AG08395 (cell line): ENCODE data around the gene ALOX12B.
"Not testable (repeated sequence)": the region's sequence is repeated elsewhere in the genome, so short reads cannot be mapped to it uniquely, and the experiment has no call there.

Experiments used
- DNase-seq: peaks from one replicate; pipeline ENCODE4 v3.0.0; 2012; ENCODE audit warnings: mixed read lengths, low spot score

Gene ALOX12B

GRCh38 chr17:8118769-8119580, 31.5 kb upstream of the ALOX12B start:
- DNase-seq, result peak; percentile 85

- DNase-seq, result peak; percentile 68
Observed at GRCh38 chr17:8117980-8118768, 30.7 kb upstream of the ALOX12B start, which contains the start of gene ALOXE3. TSS of gene ALOXE3 (minus strand) at chr17:8118514. CDS start at chr17:8117990, 524 bp downstream.

GRCh38 chr17:8117367-8117979, 30.0 kb upstream of the ALOX12B start:
- DNase-seq, result no peak

GRCh38 chr17:8116776-8117175, 29.3 kb upstream of the ALOX12B start:
- DNase-seq, result no peak

- no peak for DNase-seq
Observed at GRCh38 chr17:8110907-8111306, 23.4 kb upstream of the ALOX12B start.

GRCh38 chr17:8110456-8110804, 22.9 kb upstream of the ALOX12B start:
- DNase-seq, result no peak

- DNase-seq, result peak; percentile 42
Observed at GRCh38 chr17:8109661-8110455, 22.3 kb upstream of the ALOX12B start.

- DNase-seq, result no peak
Observed at GRCh38 chr17:8108972-8109660, 21.6 kb upstream of the ALOX12B start.

- DNase-seq, result not testable (repeated sequence)
Observed at GRCh38 chr17:8106980-8107379, 19.5 kb upstream of the ALOX12B start.

GRCh38 chr17:8105957-8106398, 18.5 kb upstream of the ALOX12B start:
- DNase-seq, result no peak

- DNase-seq, result no peak
Observed at GRCh38 chr17:8104911-8105310, 17.4 kb upstream of the ALOX12B start.

- no peak for DNase-seq
Observed at GRCh38 chr17:8103549-8103948, 16.0 kb upstream of the ALOX12B start.

GRCh38 chr17:8101721-8102120, 14.2 kb upstream of the ALOX12B start:
- DNase-seq, result no peak

GRCh38 chr17:8100763-8101162, 13.2 kb upstream of the ALOX12B start:
- no peak for DNase-seq

GRCh38 chr17:8100111-8100510, 12.6 kb upstream of the ALOX12B start:
- DNase-seq, result no peak

- no peak for DNase-seq
Observed at GRCh38 chr17:8096541-8096940, 9.0 kb upstream of the ALOX12B start.

- DNase-seq, result no peak
Observed at GRCh38 chr17:8095361-8095760, 7.8 kb upstream of the ALOX12B start.

GRCh38 chr17:8091033-8091687, 3.6 kb upstream of the ALOX12B start:
- DNase-seq, result no peak

GRCh38 chr17:8089728-8090127, 2.2 kb upstream of the ALOX12B start:
- DNase-seq, result no peak

GRCh38 chr17:8087952-8088230, 375 bp upstream of the ALOX12B start:
- no peak for DNase-seq

- DNase-seq, result no peak
Observed at GRCh38 chr17:8084250-8084649, 3.3 kb downstream of the ALOX12B start.
